GM12873 (cell line): ENCODE measurements around the gene LAMTOR2.

Experiments used
- CTCF ChIP-seq: IDR thresholded peaks from 2 replicates; pipeline ENCODE4 v1.5.1; 2012; ENCODE audit warnings: low read depth, mild to moderate bottlenecking, moderate library complexity, low read length, control low read depth; ENCODE audit not compliant: insufficient read depth; ENCODE audit errors: missing control alignments

Gene LAMTOR2

GRCh38 chr1:156020293-156021092 lies 34.1 kb upstream of the LAMTOR2 start, which contains the start of gene SSR2:
TSS of gene SSR2 (minus strand) at chr1:156020951. CDS start at chr1:156020167, 784 bp downstream.
- TF ChIP-seq CTCF: no peak

GRCh38 chr1:156021093-156021428 lies 33.5 kb upstream of the LAMTOR2 start:
- TF ChIP-seq CTCF: no peak

- no peak for TF ChIP-seq CTCF
Measured at GRCh38 chr1:156021954-156022353, 32.6 kb upstream of the LAMTOR2 start.

GRCh38 chr1:156024801-156025200 lies 29.8 kb upstream of the LAMTOR2 start:
- no peak for TF ChIP-seq CTCF

GRCh38 chr1:156025876-156026275 lies 28.7 kb upstream of the LAMTOR2 start:
- peak; percentile 74 for TF ChIP-seq CTCF

- TF ChIP-seq CTCF: no peak
Measured at GRCh38 chr1:156026588-156026987, 28.0 kb upstream of the LAMTOR2 start.

GRCh38 chr1:156033011-156033410 lies 21.6 kb upstream of the LAMTOR2 start:
- no peak for TF ChIP-seq CTCF
